Hepatocyte (in vitro differentiated cells): ENCODE data around the gene CSNK1D. TPM values are rescaled to one million over a fixed set of nuclear protein-coding genes. Genes with fewer than 3 reads are reported as not detected.

ENCODE experiments used
- DNase-seq: peaks from one replicate; pipeline ENCODE4 v3.0.0-alpha.2; 2016; ENCODE audit warnings: low spot score
- H2AFZ ChIP-seq: fragments of 200-600 bp; sonication (generic); 2 replicates; pipeline ENCODE4 v1.6.0; 2016; ENCODE audit warnings: antibody characterized with exemption, mild to moderate bottlenecking
- H3K27ac ChIP-seq: fragments of 200-600 bp; sonication (generic); 2 replicates; pipeline ENCODE4 v1.5.1; 2016; ENCODE audit warnings: mild to moderate bottlenecking
- H3K27me3 ChIP-seq: fragments of 200-600 bp; sonication (generic); 2 replicates; pipeline ENCODE4 v1.6.1; 2016
- H3K36me3 ChIP-seq: fragments of 200-600 bp; sonication (generic); replicated peaks from 2 replicates; pipeline ENCODE4 v1.5.1; 2016; ENCODE audit warnings: low read depth; ENCODE audit not compliant: insufficient read depth
- H3K4me1 ChIP-seq: fragments of 200-600 bp; sonication (generic); 2 replicates; pipeline ENCODE4 v1.5.1; 2016; ENCODE audit warnings: mild to moderate bottlenecking, moderate library complexity; ENCODE audit not compliant: insufficient read depth
- H3K4me2 ChIP-seq: fragments of 200-600 bp; sonication (generic); 2 replicates; pipeline ENCODE4 v1.6.0; 2016
- H3K4me3 ChIP-seq: fragments of 200-600 bp; sonication (generic); 2 replicates; pipeline ENCODE4 v1.5.1; 2016; ENCODE audit warnings: mild to moderate bottlenecking
- H3K79me2 ChIP-seq: fragments of 200-600 bp; sonication (generic); 2 replicates; pipeline ENCODE4 v1.6.0; 2017; ENCODE audit warnings: mild to moderate bottlenecking
- H3K9me2 ChIP-seq: fragments of 200-600 bp; sonication (generic); replicated peaks from 2 replicates; pipeline ENCODE4 v1.6.0; 2017; ENCODE audit warnings: mild to moderate bottlenecking; ENCODE audit not compliant: insufficient read depth
- H3K9me3 ChIP-seq: fragments of 200-600 bp; sonication (generic); 2 replicates; pipeline ENCODE4 v1.5.1; 2016; ENCODE audit warnings: low read depth, mild to moderate bottlenecking
- H4K20me1 ChIP-seq: fragments of 200-600 bp; sonication (generic); 2 replicates; pipeline ENCODE4 v1.6.0; 2016; ENCODE audit warnings: mild to moderate bottlenecking; ENCODE audit not compliant: insufficient read depth, poor library complexity, severe bottlenecking
- EZH2 ChIP-seq: fragments of 200-600 bp; sonication (generic); IDR thresholded peaks from 2 replicates; pipeline ENCODE4 v1.6.1; 2016; ENCODE audit warnings: antibody characterized with exemption, mild to moderate bottlenecking, borderline replicate concordance
- EZH2phosphoT487 ChIP-seq: fragments of 200-600 bp; sonication (generic); IDR thresholded peaks from one replicate; pipeline ENCODE4 v1.6.1; 2018; ENCODE audit warnings: antibody characterized with exemption, mild to moderate bottlenecking, low read depth, moderate library complexity; ENCODE audit not compliant: unreplicated experiment, severe bottlenecking
- WGBS: methylation state at CpG from one replicate; pipeline ENCODE4 v1.1.6; 2016; ENCODE audit warnings: low lambda C conversion rate; ENCODE audit errors: missing lambda C conversion rate; 5-methylcytosine and 5-hydroxymethylcytosine counted together
- polyA plus RNA-seq: library from polyadenylated mRNA; unstranded; fragments of >200 nt; fragmentation: Nextera tagmentation; extraction: Ambion mirVana; gene quantifications from 2 replicates; pipeline ENCODE4 v1.2.1, GENCODE V29; 2016
- total RNA-seq: library from RNA; depleted of rRNA; stranded (reverse); fragments of >200 nt; gene quantifications from 2 replicates; pipeline ENCODE4 v1.2.3, GENCODE V29; 2014
- TF ChIP-seq, protein P1 (sequence below): fragments of 200-600 bp; sonication (generic); IDR thresholded peaks from 2 replicates; pipeline ENCODE4 v1.5.1; 2016; ENCODE audit warnings: antibody characterized with exemption, mild to moderate bottlenecking; ENCODE audit not compliant: poor library complexity

Gene CSNK1D
- total and polyA plus RNA-seq, 2 experiments from 2014 or later = 72.5 to 152 TPM

DNA sequence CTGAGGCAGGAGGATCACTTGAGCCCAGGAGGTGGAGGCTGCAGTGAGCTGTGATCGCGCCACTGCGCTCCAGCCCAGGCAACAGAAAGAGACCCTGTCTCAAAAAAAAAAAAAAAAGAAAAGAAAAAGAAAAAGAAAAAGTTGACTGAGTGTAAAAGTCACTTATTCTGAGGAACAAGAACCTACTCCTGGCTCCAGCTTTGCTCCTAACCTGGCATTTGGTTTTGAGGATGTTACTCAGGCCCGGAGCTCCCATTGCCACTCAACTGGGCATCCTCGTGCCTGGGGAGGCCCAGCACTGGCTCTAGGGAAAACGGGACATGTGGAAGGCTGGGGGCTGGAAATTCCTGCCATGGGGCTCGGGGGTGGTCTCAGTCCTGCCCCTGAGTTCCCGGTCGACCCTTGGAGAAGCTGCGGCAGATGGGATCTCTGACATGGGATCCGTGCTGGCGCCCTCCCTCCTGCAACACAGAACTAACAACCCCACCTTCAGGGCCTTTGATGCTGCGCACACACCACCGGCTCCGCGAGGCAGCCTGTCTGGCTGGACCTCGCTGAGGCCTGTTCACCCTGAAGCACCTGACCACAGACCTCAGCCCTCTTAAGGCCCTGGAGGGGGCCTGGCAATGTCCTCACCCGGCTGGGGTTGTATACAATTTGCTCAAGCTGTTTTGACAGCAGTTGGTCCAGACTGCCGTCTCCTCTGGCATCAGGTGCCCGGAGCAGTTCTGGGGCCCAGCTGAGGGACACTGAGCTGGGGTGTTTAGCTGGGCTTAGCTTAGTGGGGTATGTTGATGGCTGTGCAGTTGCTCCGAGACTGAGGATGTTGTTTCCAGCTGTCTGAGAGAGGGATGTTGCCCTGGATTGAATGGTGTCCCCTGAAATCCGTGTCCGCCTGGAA is 31.6 kb upstream of the CSNK1D start:
- TF ChIP-seq EZH2 (no peak), EZH2phosphoT487 (no peak)
- TF ChIP-seq, protein P1, sequence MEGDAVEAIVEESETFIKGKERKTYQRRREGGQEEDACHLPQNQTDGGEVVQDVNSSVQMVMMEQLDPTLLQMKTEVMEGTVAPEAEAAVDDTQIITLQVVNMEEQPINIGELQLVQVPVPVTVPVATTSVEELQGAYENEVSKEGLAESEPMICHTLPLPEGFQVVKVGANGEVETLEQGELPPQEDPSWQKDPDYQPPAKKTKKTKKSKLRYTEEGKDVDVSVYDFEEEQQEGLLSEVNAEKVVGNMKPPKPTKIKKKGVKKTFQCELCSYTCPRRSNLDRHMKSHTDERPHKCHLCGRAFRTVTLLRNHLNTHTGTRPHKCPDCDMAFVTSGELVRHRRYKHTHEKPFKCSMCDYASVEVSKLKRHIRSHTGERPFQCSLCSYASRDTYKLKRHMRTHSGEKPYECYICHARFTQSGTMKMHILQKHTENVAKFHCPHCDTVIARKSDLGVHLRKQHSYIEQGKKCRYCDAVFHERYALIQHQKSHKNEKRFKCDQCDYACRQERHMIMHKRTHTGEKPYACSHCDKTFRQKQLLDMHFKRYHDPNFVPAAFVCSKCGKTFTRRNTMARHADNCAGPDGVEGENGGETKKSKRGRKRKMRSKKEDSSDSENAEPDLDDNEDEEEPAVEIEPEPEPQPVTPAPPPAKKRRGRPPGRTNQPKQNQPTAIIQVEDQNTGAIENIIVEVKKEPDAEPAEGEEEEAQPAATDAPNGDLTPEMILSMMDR = no peak
- Histone ChIP-seq H3K4me2 (peak overlapping the region; percentile 35), H4K20me1 (no peaks in the 10 kb centered on the region), H3K4me3 (no peak overlapping the region), H2AFZ (no peak overlapping the region), H3K9me3 (no peaks in the 10 kb centered on the region), H3K9me2 (no peaks in the 10 kb centered on the region), H3K36me3 (no peaks in the 10 kb centered on the region), H3K27me3 (no peaks in the 10 kb centered on the region), H3K27ac (peak overlapping the region; percentile 57), H3K79me2 (no peaks in the 10 kb centered on the region), H3K4me1 (peaks cover 36% of the 10 kb centered on the region)
- 77% methylated on average over 23 of the region's 23 CpGs for WGBS
- DNase-seq = no peak

DNA sequence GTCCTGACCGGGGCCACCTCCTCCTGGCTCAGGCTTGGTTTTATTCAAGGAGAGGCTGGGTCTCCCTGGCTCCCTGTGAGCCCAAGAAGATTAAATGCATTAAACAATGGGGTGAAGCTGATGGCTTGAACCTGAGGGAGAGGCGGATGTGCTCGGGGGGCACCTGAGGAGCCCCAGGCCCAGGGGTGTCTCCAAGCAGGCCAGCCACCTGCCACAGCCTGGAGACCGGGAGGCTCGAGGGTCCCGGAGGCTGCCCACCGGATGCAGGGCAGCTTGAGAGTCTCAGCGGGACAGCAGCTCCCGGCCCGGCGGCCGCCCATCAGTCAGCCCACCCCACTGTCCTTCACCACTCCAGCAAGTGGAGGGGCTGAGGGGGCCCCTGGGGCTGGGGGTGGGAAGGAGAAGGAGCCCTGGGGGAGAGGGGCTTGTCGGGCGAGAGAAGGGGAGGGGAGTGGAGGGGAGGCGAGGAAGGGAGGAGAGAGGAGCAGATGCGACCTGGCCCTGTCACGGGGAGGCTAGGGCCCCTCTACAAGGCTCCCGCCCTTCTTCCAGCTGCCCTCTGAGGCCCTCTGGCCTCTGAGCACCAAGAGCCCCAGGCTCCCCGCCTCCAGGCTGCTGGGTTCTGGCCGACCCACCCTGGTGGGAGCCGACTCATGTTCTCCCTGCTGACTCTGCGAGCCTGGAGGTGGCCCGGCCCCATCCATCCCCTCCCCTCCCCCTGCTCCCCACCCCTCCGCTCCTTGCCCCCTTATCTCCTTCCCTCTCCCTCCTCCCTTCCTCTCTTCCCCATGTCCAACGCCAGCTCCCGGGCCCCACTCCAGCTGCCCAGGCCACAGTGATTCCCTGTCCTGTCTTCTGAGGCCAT is 30.7 kb upstream of the CSNK1D start:
- no peak overlapping the region for H3K4me3 ChIP-seq
- WGBS = 75% methylated on average over 14 of the region's 26 CpGs
- H3K27me3 ChIP-seq = no peaks in the 10 kb centered on the region
- H3K36me3 ChIP-seq = no peaks in the 10 kb centered on the region
- no peaks in the 10 kb centered on the region for H3K9me2 ChIP-seq
- TF ChIP-seq, protein P1 = no peak
- no peak for TF ChIP-seq EZH2
- TF ChIP-seq EZH2phosphoT487 = no peak
- H3K9me3 ChIP-seq = no peaks in the 10 kb centered on the region
- no peak overlapping the region for H2AFZ ChIP-seq
- no peaks in the 10 kb centered on the region for H3K79me2 ChIP-seq
- H3K4me1 ChIP-seq = peaks cover 31% of the 10 kb centered on the region
- H4K20me1 ChIP-seq = no peaks in the 10 kb centered on the region
- peak overlapping the region; percentile 35 for H3K4me2 ChIP-seq
- peak; percentile 68 for DNase-seq
- H3K27ac ChIP-seq = peak overlapping the region; percentile 57

DNA sequence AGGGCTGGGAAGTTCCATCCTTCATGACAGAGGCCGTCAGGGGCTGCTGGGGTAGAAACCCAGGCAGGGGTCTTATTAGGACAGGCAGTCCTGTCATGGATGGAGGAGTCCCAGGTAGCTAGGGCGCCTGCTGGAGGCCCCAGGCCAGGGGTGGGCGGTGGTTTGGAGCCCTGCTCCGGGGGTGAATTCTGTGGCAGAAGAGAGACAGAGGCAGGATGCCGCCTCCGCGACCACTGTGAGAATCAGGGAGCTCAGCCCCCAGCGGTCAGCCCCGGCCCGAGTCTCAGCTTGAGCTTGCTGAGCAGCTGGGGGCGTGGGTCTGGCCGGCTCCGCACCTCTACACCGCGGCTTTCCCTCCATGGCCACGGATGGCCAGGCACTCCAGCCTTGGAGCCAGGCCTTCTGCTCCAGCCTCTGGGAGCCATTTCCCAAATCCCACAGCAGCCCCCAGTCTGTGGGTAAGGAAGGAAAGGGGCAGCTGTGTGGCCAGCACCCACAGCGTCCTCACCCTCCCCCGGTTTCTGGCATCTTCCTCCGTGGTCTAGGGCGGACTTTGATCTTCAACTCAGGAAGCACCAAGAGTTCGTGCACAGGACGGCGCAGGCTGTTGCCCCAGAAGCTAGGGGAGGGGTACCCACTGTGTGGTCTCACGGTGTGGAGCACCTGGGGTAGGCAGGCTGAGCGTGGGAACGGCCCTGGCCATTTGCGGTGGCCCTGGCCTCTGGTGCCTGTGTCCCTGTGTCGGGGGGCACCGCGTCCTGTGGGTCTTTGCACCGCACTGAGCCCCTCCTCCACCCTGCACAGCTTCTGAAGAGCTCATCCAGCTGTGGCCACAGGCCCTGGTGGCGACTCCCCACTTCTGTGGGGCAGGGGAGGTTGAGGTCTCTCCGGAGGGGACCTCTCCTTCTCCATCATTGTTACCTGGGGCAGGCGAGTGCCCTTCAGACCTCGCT is 29.8 kb upstream of the CSNK1D start:
- no peak overlapping the region for H3K27ac ChIP-seq
- TF ChIP-seq EZH2phosphoT487 (no peak), EZH2 (no peak)
- TF ChIP-seq, protein P1 = no peak

More for the DNA sequence above, 29.8 kb upstream of the CSNK1D start:
- Histone ChIP-seq H3K4me3 (no peak overlapping the region), H3K27me3 (no peaks in the 10 kb centered on the region), H3K36me3 (no peaks in the 10 kb centered on the region), H4K20me1 (no peaks in the 10 kb centered on the region), H2AFZ (no peak overlapping the region), H3K9me2 (no peaks in the 10 kb centered on the region), H3K4me1 (peaks cover 39% of the 10 kb centered on the region), H3K79me2 (no peaks in the 10 kb centered on the region), H3K4me2 (peak overlapping the region; percentile 35), H3K9me3 (no peaks in the 10 kb centered on the region)
- 82% methylated on average over 35 of the region's 35 CpGs for WGBS
- DNase-seq = no peak
